NK-92 (cell line): Measurements from ENCODE around the gene SCN2B.

Experiments used
- DNase-seq: peaks from one replicate; lab custom pipeline; 2025; ENCODE audit not compliant: unreplicated experiment; lab: John Stamatoyannopoulos, UW

Gene SCN2B

DNA sequence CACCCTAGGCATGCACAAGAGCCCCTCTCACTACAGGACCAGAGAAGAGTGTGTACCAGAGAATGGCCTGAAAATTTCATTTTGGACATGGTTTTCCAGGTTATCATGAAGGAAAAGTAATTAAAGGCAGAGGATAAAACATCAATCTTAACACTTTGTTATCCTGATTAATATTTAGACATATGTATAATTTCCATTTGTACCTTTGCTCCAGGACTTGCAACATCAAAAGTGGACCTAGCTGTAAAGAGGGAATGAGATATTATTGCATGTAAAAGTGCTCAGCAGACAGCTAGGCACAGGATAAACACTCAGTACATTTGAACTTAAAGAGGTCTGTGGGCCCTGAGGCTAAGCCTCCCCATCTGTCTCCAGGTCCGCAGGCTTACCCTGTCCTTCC is 21.8 kb downstream of the SCN2B start:
- no peak for DNase-seq

DNA sequence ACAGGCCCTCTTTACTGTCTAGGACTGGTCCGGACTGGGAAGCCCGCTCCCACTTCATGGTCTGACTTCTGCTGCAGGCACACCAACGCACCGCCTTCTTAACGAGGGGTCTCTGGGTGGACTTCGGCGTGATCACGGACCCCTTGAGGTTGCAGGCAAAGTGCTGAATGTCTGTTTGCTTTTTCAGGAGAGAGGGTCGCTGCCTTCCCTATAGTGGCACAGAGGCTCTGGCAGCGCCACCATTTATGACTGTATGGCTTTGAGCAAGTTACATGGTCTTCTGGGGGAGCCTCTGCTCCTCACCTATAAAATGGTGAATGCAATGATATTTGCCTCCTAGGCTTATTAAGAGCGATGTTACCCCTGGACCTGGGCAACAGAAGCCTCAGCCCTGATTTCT is 22.5 kb downstream of the SCN2B start:
- DNase-seq = no peak

GRCh38 chr11:118153516-118153915 is 22.9 kb downstream of the SCN2B start:
- DNase-seq = no peak

DNA sequence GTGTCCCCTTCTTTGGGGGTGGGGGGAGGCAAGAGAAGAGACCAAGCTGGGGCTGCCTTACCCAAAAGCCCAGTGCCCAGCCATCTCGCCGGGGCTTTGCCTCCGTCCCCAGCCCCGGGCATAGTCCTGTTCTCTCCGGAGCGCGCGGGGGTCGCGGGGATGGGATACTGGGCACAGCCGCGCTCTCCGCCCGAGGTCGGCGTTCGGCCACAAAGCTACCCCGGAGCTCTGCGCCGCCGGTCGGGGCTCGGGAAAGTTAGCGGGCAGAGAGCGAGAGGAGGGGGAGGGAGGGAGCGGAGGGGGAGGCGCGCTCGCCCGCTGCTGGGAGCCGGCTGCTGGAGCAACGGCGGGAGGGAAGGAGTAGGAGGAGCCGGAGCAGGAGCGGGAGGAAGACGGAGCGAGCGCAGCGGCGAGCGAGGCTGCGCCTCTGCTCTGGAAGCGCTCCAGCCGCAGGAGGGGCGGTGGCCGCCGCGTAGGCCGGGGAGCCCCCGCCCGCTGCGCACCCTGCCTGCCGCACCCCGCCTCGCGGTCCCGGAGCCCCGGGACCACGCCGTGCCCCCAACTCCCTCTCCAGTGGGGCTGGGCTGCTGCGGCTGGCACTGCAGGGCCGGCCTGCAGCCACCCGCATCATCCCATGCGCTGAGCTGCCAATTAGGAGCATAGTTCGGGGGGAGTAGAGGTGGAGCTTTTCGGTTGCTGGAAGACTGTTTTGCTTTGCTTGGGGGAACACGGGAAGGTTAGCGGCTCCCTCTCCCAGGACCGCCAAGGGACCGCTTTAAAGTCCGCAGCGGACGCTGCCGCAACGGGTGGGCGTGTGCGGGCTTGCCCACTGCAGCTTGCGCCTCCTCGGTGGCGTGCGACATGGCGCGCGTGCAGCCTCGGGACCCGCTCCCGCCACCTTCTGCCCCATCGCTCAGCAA is 23.6 kb downstream of the SCN2B start, which contains the start of gene SCN4B:
TSS of gene SCN4B (minus strand) at position 272 of the 920 bp plus-strand sequence. CDS start at position 122, 150 bp downstream.
- DNase-seq = no peak

- DNase-seq = no peak
These were observed 24.4 kb downstream of the SCN2B start for GRCh38 chr11:118152020-118152551.

GRCh38 chr11:118151431-118151830 is 25.0 kb downstream of the SCN2B start:
- DNase-seq = no peak

GRCh38 chr11:118149493-118149892 is 26.9 kb downstream of the SCN2B start:
- DNase-seq = no peak

GRCh38 chr11:118148856-118149255 is 27.6 kb downstream of the SCN2B start:
- DNase-seq = no peak

- DNase-seq = no peak
These were observed 28.2 kb downstream of the SCN2B start for GRCh38 chr11:118148240-118148639.

GRCh38 chr11:118147502-118147901 is 28.9 kb downstream of the SCN2B start:
- DNase-seq = no peak

DNA sequence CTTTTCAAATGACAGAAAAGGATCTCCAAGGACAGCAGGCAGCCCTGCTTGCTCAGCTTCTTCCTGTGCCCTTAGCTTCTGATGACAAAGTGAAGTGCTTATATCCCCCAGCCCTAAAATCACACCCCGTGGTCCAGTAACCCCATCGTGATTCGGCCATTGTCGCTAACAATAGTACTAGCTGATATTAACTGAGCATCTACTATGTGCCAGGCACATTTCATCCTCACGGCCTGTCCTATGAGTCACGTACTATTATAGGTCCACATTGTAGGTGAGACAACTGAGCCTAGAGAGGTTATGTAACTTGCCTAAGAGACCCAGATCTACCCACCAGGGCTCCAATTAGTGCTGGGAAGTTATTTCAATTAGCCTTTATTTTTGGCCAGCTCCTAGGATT is 29.9 kb downstream of the SCN2B start:
- no peak for DNase-seq

GRCh38 chr11:118145285-118146227 is 30.9 kb downstream of the SCN2B start:
- peak; percentile 36 for DNase-seq

DNA sequence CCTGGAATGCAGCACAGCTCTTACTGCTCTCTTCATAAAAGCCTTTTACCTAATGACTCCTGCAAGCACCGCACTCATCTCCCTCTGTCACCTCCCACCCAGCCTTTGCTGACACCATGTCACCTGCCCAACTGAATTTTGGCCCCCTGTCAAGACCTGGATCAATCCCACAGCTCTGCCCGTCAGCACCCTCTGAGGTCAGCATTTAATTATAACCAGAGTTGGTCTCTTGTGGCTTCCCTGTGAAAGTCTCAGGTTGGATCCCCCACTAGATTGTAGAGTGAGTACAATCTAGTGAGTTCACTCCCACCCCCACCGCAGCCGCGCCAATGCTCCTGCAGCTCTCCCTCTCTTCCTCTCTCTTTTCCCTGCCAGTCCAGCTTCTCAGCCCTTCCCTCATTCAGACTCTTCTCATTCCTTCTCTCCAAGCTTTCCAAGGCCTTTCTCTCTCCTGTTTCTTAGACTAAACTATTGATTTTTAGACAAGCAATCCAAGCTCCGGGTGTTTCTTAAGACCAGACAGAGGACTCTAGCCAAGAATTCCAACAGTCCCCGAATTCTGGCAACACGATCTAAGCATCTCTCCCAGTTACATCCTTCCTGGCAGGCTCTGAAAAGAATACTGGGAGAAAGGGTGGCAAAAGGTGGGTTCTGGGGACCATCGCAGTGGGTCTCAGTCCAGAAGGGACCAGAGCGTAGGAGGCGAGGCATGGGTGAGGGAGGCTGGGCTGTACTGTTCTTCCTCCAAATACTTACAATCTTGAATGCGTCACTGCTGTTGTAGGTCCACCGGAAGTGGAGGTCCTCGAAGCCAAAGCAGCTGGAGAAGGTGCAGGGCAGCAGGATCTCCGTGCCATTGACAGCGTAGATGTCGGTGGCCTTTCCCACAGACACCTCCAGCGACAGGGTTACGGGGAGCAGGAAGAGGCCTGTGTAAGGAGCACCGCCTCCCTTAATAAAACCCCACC is 31.9 kb downstream of the SCN2B start:
- no peak for DNase-seq

- no peak for DNase-seq
These were observed 32.7 kb downstream of the SCN2B start for GRCh38 chr11:118143661-118144185.

DNA sequence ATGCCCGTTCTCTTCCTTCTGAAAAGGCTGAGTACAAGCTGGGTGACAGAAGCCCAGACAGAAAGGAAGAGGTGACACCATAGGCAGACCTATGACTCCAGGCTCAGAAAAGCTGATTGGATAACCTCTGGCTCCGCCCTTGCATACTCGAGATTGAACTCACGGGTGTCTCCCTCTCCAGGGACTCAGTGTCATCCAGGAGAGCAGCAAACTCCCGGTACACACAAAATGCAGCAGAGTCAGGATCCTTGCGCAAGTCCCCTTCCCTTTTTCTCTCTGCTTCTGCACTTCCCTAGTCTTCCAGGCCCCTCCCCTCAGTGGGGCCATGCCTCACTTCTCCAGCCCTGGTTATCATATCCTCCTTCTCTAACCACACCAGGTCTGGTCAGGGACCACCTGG is 33.6 kb downstream of the SCN2B start:
- DNase-seq = no peak

GRCh38 chr11:118142081-118142480 is 34.4 kb downstream of the SCN2B start:
- DNase-seq = no peak

DNA sequence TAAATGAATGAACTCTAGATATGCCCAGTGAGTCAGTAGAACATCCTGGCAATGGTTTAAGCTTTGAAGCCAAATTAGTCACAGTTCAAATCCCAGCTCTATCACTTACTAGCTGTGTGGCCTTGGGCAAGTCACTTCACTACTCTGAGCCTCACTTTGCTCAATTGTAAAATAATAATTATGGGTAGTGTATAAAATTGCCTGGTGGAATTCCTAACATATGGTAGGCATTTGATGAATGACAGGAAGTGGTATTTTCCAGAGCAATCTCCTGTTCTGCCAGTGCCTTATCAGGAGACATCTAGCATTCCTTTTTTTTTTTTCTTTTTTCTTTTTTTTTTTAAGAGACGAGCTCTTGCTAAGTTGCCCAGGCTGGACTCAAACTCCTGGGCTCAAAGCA is 36.9 kb downstream of the SCN2B start:
- DNase-seq = no peak

DNA sequence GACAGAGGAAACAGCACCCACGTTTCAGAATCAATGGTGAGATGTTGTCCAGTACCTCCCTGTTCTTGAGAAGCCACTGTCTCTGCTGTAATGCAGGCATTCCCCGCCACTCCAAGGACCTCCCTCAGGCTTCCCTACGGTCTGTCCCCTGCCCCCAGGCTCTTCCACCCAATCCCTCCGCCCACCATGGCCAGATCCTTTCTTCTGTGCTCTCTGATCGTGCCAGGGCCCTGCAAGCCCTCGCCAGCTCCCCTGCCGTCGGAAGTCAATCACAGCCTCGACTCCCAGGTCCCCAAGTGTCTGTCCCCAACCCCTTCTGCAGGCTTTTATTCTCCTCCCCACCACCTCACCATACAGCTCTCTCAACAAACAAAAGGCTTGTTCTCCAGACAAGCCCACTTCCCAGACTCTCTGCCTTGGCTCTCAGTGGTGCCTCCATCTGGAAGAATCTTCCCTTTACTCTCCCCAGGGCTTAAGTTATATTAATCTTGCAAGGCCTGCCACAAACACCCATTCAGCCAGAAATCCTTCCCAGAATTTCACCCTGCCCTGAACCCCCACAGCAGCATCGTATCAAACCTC is 37.5 kb downstream of the SCN2B start:
- DNase-seq = no peak

- DNase-seq = no peak
These were observed 39.6 kb downstream of the SCN2B start for GRCh38 chr11:118136801-118137200.

DNA sequence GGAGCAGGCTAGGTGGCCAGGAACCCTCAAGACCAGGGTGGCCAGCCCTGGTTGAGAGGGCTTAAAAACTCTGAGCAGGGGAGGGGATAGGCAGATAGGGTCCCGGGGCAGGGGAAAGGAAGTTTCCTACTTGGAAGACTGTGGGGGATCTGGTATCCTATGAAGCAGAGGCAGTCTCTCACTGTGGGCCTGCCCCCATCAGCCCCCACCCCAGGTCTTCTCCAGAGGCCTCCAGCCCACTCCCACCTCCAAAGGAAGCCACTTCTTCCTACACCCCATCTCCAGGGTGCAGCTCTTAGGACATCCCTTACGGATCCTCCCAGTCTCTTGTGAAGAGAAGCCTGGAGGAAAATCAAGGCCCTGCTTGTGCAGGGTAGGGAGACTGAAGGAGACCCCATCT is 40.1 kb downstream of the SCN2B start:
- no peak for DNase-seq
